Kidney capillary endothelial cell (primary cell): Measurements from ENCODE around the gene ZNF319.

ENCODE experiments used
- DNase-seq: peaks from one replicate; pipeline ENCODE4 v3.0.0-alpha.2; 2018; ENCODE audit warnings: low spot score

Gene ZNF319

DNA sequence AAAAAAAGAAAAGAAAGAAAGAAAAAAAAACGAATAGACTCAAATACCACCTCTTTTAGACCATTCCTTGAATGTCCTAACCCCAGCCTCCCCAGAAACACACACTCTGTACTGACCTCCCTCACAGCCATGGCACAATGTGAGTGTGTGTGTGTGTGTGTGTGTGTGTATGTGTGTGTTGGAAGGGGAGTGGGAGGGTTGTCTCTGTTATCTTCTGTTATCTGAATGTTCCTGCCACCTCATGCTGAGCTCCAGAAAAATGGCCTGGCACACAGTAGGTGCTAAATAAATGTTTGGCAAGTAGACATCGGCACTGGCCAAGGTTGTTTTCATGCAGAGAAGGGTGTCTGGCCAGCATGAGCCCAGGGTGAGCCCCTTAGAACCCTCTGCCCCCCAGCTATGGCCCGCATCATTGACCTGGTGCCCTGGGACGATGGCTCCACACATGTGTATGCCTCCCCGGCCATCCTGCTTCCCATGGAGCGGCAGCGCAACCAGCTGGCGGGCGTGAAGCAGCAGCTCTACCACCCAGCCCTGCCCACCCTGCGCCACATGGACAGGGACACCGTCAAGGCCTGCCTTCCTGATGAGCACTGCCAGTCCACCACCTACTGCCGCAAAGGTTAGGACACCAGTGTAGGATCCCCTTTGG lies 22.9 kb downstream of the ZNF319 start:
- no peak for DNase-seq

DNA sequence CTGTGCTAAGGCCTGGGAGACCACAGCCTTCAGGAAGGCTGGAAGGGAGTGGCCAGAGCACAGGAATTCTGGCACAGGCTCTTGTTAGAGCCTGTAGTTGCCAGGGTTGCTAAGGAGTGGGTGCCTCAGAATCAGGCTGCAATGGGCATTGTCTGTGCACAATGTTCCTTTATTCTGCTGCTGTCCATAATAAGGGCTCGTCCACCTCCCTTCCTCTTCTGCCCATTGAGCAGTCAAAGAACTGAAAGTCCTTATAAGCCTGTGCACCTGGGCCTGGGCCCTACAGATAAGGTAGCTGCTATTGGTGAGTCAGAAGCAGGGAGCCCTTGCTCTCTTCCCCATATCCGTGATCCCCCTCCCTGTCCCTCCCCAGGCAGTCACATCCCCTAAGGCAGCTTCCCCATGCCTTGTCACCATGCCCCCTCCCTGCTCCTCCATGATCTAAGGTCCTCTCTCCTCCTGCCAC lies 24.1 kb downstream of the ZNF319 start:
- DNase-seq: no peak

- no peak for DNase-seq
Observed at GRCh38 chr16:57972306-57972705, 28.2 kb downstream of the ZNF319 start.

- no peak for DNase-seq
Observed at GRCh38 chr16:57971848-57972247, 28.6 kb downstream of the ZNF319 start.

GRCh38 chr16:57970970-57971369 lies 29.5 kb downstream of the ZNF319 start, which contains the start of gene CNGB1:
TSS of gene CNGB1 (minus strand) at chr16:57971128. CDS start at chr16:57967286, 3,842 bp downstream.
- DNase-seq: no peak

DNA sequence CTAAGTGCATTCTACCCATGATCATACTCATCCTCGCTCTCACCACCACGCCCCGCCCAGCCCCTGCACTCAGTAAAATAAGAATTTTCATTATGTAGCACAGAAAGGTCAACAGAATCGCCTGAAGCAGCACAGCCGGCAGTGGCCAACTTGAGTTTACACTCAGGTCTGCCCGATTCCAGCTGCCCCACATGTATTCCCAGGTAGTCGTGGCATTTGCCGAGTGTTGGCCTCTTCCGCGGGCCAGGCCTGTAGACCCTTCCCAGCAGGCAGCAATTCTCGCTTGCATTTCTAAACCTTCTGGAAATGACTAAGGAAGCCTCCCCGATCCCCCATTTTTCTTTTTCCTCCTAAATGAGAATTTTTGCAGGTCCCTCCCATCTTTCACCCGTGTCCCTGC lies 30.2 kb downstream of the ZNF319 start:
- no peak for DNase-seq

DNA sequence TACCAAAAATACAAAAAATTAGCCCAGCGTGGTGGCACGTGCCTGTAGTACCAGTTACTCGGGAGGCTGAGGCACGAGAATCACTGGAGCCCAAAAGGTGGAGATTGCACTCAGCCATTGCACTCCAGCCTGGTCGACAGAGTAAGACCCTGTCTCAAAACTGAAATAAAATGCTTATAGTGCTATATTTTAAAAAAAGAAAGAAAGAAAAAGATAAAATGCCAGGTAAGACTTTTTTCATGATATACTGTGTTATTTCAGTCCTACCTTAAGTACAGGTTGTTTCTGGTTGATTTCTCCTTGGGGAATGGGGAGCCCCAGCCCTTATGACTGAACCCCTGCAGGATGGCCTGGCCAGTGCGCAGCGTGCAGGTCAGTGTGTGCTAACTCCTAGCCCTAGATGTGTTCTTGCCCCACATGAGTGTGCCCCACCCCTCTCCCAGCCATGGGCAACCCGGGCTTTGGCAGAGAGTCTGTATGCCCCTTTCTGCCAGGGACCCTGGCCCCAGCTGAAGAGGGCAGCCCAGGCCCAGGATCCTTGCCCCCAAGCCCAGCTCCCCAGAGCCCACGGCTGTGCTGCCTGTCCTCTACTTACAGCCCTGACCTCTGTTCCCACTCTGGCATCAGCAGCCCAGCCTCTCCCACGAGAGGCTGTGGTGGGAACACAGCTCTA lies 30.9 kb downstream of the ZNF319 start:
- no peak for DNase-seq

GRCh38 chr16:57967916-57968315 lies 32.6 kb downstream of the ZNF319 start:
- no peak for DNase-seq

DNA sequence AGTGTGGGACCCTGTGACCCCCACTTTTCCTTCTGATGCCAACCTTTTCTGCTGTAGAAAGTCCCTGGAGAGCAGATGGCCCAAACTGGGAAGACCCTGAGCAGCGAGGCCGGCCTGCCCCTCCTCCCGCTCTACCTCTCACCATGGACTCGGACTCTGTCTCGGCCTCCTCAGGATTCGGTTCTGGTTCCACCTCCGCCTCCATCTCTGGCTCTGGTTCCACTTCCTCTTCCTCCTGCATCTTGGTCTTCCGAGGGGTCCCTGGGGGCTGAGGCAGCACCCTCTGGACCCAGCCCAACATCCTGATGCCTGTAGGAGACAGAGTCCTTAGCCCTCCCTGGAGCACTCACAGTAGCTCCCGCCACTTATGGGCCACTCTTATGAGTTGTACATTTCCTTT lies 33.5 kb downstream of the ZNF319 start:
- DNase-seq: no peak

DNA sequence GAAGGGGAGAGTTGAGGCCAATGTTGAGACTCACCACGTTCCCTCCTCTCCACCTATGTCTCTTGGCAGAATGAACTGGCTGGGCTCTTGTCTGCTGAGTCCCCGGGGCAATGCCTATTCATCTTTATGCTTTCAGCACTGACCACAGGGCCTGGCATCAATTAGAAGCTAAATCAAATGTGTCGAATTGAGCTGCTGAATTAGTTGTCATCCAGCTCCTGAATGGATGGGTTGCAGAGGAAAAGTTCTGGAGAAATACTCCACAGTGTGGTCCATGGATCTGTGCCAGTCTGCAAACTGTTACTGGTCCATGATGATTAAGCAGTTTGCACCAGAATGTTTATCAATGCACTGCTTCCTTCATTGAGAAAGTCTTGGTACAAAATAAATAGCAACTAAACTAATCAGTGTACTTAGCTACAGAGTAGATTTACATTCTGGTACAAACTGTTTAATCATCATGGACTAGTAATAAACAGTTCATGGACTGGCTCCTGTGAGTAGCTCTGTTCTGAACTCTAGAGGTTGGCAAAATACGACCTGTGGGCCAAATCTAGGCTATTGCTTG lies 34.2 kb downstream of the ZNF319 start:
- no peak for DNase-seq

DNA sequence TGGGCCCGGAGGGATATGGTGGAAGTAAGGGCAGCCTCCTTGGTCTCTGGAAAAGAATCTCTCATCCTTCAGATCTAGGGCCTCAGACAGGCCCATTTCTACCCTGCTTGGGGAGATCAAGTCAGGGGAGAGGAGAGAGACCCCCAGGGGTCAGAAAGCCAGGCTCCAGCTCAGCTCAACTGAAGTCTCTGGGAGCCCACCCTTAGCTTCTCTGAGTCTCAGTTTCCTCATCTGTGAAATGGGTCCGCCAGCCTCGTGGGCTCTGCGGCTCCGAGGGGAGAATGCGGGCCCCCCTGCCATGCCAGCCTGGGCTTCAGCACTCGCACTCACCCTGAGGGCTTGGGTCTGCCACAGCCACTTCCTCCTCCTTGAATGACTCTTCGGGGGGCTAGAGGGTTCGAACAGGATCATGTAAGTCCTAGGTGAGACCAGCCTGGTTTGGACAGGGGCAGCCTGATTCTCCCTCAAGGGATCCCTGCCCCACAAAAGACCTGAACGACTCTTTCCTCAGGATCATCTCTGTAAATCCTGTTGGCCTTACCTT lies 36.2 kb downstream of the ZNF319 start:
- DNase-seq: no peak

DNA sequence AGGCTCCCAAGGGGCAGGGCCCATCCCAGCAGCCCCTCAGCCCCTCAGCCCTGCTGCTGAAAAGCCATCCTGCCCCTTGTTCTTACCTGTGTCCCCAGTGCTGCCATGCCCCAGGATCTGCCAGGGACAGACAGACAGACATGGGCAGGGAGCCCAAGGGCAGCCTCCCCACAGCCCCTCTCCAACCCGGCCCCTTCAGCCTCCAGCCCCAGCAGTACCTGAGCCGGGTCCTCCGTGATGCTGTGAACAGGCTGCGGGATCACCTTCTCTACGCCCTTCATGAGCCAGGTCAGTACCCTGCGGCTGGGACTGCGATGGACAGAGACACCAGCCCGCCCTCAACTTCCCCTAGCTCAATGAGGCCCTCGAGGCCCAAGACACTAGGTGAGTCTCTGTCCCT lies 37.7 kb downstream of the ZNF319 start:
- DNase-seq: no peak

DNA sequence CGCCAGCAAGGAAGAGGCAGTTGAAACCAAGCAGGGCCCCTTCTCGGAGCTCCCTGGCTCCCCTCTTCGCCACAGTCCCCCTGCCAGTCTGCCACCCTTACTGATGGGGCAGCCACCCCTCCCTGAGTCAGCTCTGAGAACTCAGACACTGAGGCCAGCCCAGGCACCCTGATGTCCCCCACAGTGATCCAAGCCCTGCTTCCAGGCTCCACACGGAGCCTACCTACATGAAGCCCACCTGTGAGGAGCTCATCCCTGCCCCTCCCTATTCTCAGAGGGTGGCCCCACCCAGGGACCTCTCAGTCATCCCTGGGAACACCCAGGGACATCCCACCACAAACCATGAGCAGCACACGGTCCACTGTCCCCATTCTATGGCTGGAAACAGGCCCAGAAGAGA lies 38.4 kb downstream of the ZNF319 start:
- DNase-seq: no peak

GRCh38 chr16:57961538-57961937 lies 38.9 kb downstream of the ZNF319 start:
- no peak for DNase-seq

DNA sequence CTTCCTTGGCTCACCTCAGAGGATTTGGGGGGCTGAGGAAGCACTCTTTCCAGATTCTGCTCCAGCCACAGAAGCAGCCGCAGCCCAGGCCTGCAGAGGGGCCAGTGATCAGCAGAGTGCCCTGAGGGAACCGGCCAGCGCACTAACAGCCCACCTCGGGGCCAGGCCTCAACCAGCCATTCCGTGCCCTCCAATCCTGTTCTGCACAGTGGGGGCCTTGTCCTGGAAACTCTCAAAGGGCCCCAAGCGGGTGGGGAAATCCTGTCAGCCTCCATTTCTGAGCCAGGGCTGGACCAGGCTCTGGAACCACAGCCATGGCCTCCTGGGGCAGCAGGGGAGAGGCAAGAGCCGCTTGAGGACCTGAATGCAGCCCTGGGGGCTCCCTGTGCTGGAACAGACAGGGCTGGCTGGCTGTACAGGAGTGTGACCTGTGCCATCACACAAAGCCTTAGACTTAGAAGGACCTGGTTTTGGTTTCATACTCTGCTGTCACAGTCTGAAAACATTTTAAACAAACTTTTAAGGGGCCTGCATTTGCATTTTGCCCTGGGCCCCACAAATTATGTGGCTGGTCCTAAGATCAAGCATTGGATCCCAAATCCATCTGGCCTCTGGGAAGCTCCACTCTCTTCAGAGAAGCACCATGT lies 39.5 kb downstream of the ZNF319 start:
- no peak for DNase-seq

DNA sequence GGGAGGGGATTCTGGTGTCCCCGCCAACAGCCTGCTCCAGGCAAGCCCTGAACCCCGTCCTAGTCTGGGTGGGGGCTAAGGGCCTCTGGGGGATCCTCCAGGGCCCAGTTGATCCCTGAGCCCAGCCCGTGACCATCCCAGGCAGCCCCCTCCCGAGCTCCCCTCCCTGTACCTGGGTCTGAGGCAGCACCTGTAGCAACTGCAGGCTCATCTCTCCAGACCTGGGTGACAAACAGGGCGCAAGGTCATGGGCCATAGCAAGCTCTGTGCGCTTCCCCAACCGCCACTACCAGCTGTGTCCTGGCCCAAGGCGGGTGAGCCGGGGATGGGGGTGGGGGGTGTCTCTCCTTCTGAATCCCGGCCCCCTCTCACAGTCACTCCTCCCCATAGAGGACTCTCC lies 40.2 kb downstream of the ZNF319 start:
- no peak for DNase-seq

- DNase-seq: no peak
Observed at GRCh38 chr16:57959804-57960203, 40.7 kb downstream of the ZNF319 start.

DNA sequence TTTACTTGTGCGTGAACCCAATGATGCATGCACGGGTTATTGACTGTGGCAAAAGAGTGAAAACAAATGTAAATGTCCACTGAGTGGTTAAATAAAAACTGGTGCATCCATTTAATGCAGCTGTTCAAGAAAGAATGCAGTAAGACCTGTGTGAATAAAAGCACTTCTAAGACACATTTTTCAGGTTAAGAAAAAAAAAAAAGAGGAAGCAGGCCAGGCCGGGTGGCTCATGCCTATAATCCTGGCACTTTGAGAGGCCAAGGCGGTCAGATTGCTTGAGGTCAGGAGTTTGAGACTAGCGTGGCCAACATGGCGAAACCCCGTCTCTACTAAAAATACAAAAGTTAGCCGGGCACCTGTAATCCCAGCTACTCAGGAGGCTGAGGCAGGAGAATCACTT lies 41.4 kb downstream of the ZNF319 start:
- DNase-seq: no peak

- DNase-seq: no peak
Observed at GRCh38 chr16:57958544-57958943, 41.9 kb downstream of the ZNF319 start.

DNA sequence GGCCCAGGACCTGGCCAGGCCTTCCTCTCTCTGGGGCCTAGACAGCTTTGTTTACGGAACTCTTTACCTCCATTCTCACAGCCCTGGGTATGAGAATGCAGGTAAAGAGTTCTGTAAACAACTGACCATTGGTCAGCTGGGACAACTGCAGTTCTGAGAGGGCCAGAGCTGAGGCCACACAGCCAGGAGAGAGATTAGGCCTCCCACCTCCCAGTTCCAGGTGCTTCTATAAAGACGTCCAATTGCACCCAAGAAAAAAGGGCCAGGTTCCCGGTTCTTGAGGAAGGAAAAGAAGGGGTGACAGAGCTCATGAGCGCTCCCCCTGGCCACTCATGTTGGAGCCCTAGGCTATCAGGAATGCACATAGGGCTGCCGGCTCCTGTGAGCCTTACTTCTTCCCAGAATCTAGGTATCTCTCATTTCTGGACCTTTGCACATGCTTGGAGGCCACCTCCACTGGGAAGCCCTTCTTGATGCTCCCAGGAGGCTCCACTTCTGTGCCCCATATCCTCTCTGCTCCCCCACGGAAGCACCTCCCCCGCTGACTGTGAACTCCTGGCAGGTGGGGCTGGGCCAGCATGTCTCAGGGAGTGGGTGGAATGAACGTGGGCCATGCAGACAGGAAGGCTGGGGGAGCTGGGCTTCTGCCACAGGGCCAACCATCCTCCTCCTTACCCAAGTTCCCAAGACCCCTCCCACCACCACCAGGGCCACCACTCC lies 42.6 kb downstream of the ZNF319 start:
- DNase-seq: no peak

DNA sequence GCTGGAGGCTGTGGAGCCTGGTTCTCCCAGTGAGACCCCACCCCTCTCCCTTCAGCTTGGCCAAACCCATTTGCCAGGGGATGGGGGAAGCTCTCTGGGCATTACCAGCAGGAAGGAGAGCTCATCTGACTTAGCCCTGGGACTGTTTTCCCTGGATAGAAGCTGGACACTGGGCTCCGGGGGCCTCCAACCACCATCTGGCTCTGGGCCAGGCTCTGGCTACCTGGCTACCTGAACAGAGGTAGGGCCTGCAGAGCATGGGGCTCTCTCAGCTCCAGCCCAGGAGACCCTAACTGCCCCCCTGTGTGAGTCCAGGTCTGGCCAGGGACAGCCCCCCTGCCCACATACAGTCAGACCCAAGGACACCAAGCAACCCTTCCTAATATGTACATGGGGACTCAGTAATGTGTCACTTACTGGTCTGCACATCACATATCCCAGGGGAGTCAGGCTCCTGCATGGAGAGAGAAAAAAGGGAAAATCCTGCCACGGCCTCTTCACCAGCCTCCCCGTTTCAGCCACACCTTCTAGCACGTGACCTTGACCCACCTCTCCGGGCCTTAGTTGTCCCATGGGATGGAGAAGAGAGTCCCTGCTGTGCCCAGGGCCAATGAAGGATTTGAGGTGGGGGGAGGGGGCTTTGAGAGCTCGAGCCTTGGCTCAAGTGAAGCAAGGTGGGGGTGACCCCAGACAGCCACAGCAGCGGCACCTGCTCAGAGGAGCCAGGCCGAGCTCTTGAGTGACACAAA lies 43.4 kb downstream of the ZNF319 start:
- no peak for DNase-seq
